Calu3 (cell line): Measurements from ENCODE around the gene TTLL5. TPM values are rescaled to one million over a fixed set of nuclear protein-coding genes. Genes with fewer than 3 reads are reported as not detected.

Experiments used
- BruUV-seq: library from RNA; stranded (reverse); fragments of 400-500 nt; replicated peaks from 2 replicates; lab custom pipeline; 2021; lab: Mats Ljungman, UMichigan
- CTCF ChIA-PET: fragments of 300-600 bp; sonication (Branson Sonifier 250); formaldehyde crosslinking; loops from one replicate; lab custom pipeline; 2022; ENCODE audit warnings: antibody characterized with exemption; lab: Charles Lee
- DNase-seq: peaks from one replicate; pipeline ENCODE4 v3.0.0; 2022
- H3K27ac Mint-ChIP-seq: one replicate; pipeline ENCODE4 v1.8.0; 2022; ENCODE audit warnings: mixed read lengths; ENCODE audit not compliant: unreplicated experiment
- H3K27me3 Mint-ChIP-seq: one replicate; pipeline ENCODE4 v1.8.0; 2022; ENCODE audit warnings: mixed read lengths; ENCODE audit not compliant: unreplicated experiment
- H3K36me3 Mint-ChIP-seq: one replicate; pipeline ENCODE4 v1.8.0; 2022; ENCODE audit warnings: mild to moderate bottlenecking, moderate library complexity, mixed read lengths; ENCODE audit not compliant: insufficient read depth, unreplicated experiment
- H3K4me1 Mint-ChIP-seq: one replicate; pipeline ENCODE4 v1.8.0; 2022; ENCODE audit warnings: mild to moderate bottlenecking, low read depth, mixed read lengths; ENCODE audit not compliant: unreplicated experiment
- H3K4me3 Mint-ChIP-seq: one replicate; pipeline ENCODE4 v1.8.0; 2022; ENCODE audit warnings: mild to moderate bottlenecking, low read depth, moderate library complexity, mixed read lengths; ENCODE audit not compliant: unreplicated experiment
- H3K9me3 Mint-ChIP-seq: one replicate; pipeline ENCODE4 v1.8.0; 2022; ENCODE audit warnings: low read depth, mixed read lengths; ENCODE audit not compliant: unreplicated experiment
- intact Hi-C: fragments of 100-400 bp; cut with micrococcal nuclease; formaldehyde crosslinking; loops from one replicate; pipeline ENCODE4 v1.10.0; 2022; ENCODE audit not compliant: unreplicated experiment
- total RNA-seq: library from RNA; stranded (reverse); gene quantifications from 2 replicates; pipeline ENCODE4 v1.2.3, GENCODE V29; 2022
- TF ChIP-seq, protein P1 (sequence below): fragments of 200-600 bp; IDR thresholded peaks from one replicate; pipeline ENCODE4 v1.8.0; 2022; ENCODE audit warnings: antibody characterized with exemption; ENCODE audit not compliant: unreplicated experiment

TTLL5 gene
- total RNA-seq, 1 experiment from 2014 or later, result 47.5 TPM

- Mint-ChIP-seq H3K27ac (no peak overlapping the region), H3K27me3 (no peaks in the 10 kb centered on the region), H3K4me3 (no peak overlapping the region), H3K9me3 (no peaks in the 10 kb centered on the region), H3K36me3 (no peaks in the 10 kb centered on the region), H3K4me1 (no peaks in the 10 kb centered on the region)
- intact Hi-C loops, result no loop called here
- BruUV-seq, result no TSS peak
- DNase-seq, result no peak
- TF ChIP-seq, protein P1, sequence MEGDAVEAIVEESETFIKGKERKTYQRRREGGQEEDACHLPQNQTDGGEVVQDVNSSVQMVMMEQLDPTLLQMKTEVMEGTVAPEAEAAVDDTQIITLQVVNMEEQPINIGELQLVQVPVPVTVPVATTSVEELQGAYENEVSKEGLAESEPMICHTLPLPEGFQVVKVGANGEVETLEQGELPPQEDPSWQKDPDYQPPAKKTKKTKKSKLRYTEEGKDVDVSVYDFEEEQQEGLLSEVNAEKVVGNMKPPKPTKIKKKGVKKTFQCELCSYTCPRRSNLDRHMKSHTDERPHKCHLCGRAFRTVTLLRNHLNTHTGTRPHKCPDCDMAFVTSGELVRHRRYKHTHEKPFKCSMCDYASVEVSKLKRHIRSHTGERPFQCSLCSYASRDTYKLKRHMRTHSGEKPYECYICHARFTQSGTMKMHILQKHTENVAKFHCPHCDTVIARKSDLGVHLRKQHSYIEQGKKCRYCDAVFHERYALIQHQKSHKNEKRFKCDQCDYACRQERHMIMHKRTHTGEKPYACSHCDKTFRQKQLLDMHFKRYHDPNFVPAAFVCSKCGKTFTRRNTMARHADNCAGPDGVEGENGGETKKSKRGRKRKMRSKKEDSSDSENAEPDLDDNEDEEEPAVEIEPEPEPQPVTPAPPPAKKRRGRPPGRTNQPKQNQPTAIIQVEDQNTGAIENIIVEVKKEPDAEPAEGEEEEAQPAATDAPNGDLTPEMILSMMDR, result no peak
- CTCF ChIA-PET, result no interaction called here
Measured at GRCh38 chr14:75967866-75968265, 306.8 kb downstream of the TTLL5 start.

DNA sequence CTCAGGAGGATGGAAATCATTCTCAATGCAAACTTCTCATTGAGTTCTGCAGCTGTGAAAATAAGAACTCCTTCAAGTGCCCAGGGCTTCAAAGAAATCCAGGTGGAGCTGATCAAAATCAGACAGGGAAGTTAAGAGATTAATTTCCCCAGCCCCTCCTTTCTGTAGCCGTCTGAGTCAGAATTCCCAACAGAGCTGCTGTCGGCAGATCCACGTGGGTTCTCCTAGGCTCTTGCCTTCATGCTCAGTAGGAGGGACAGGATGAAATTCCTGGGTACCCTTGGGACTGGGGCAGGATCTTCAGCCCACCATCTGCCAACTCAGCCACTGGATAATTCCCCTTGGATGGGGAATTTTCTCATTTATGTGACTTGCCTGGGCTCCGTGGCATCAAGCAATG is 307.4 kb downstream of the TTLL5 start:
- Mint-ChIP-seq H3K9me3 (no peaks in the 10 kb centered on the region), H3K4me1 (no peaks in the 10 kb centered on the region), H3K27ac (no peak overlapping the region), H3K4me3 (no peak overlapping the region), H3K36me3 (no peaks in the 10 kb centered on the region), H3K27me3 (no peaks in the 10 kb centered on the region)
- no TSS peak for BruUV-seq
- DNase-seq, result no peak
- intact Hi-C loops, result no loop called here
- TF ChIP-seq, protein P1, result no peak
- CTCF ChIA-PET, result no interaction called here

DNA sequence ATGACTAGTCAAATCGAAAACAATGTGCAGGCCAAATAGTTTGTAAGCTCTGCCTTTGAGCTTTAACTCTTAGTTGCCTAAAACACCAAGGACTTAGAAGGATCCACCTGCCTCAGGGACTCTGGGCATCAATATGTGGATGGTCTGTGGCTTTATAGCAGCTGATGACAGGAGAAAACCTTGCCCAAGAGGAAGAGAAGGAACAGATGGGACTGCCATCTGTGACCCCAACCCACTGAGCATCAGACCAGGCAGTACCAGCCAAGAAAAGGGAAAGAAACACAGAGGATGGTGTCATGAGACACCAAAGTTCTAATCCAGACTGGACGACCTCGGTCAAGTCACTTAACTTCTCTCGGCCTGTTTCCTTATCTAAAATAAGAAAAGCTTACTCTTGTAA is 308.1 kb downstream of the TTLL5 start:
- intact Hi-C loops, result no loop called here
- TF ChIP-seq, protein P1, result no peak
- no peaks in the 10 kb centered on the region for H3K27me3 Mint-ChIP-seq
- DNase-seq, result no peak
- no peak overlapping the region for H3K27ac Mint-ChIP-seq
- no peaks in the 10 kb centered on the region for H3K9me3 Mint-ChIP-seq
- H3K4me3 Mint-ChIP-seq, result no peak overlapping the region
- no peaks in the 10 kb centered on the region for H3K4me1 Mint-ChIP-seq
- CTCF ChIA-PET, result no interaction called here
- H3K36me3 Mint-ChIP-seq, result no peaks in the 10 kb centered on the region
- no TSS peak for BruUV-seq

- no TSS peak for BruUV-seq
- CTCF ChIA-PET, result no interaction called here
Measured at GRCh38 chr14:75969891-75970290, 308.8 kb downstream of the TTLL5 start.

More at GRCh38 chr14:75969891-75970290, 308.8 kb downstream of the TTLL5 start:
- Mint-ChIP-seq H3K27ac (no peak overlapping the region), H3K27me3 (no peaks in the 10 kb centered on the region), H3K4me1 (no peaks in the 10 kb centered on the region), H3K9me3 (no peaks in the 10 kb centered on the region), H3K4me3 (no peak overlapping the region), H3K36me3 (no peaks in the 10 kb centered on the region)
- intact Hi-C loops, result no loop called here
- DNase-seq, result no peak
- TF ChIP-seq, protein P1, result no peak
